ENCODE results near the gene CLDN20.

GRCh38 chr6:155241966-155242365, 21.8 kb upstream of the CLDN20 start:
- TF ChIP-seq POLR2A (IDR thresholded peaks at IDR 0.05) (no peak), CTCF (IDR thresholded peaks at IDR 0.05) (no peak)

All from heart left ventricle (tissue), 13 donors.